Right renal cortex interstitium (tissue), 3 donors: ENCODE results near the gene VASH2. TPM values are rescaled to one million over a fixed set of nuclear protein-coding genes. Genes with fewer than 3 reads are reported as not detected.
"Not testable (repeated sequence)": the region's sequence is repeated elsewhere in the genome, so short reads cannot be mapped to it uniquely, and the experiment has no call there.

Source experiments
- DNase-seq, 3 donors: peaks; one replicate each; pipeline ENCODE4 v3.0.0-alpha.2; 2013; ENCODE audit warnings: low read depth in 3 of 3, low spot score in 2 of 3
- polyA plus RNA-seq, 3 donors: library from polyadenylated mRNA; unstranded; fragments of 120-200 nt; gene quantifications; one replicate each; pipeline ENCODE4 v1.2.1, GENCODE V29; 2013; ENCODE audit not compliant: insufficient read length in 3 of 3

Gene VASH2
- polyA plus RNA-seq, result 10 to 100 TPM; 20.3 to 24.9 (median 23.5) TPM

- DNase-seq, result peak; percentile 80 to 92 (median 83)
Observed at GRCh38 chr1:212950243-212951125, at the start of gene VASH2. Gene VASH2 (plus strand): TSS chr1:212950541. CDS start chr1:212951543, 1,002 bp downstream.

- no peak for DNase-seq
Observed at GRCh38 chr1:212901290-212901689, 49.1 kb upstream of the VASH2 start.

GRCh38 chr1:212902054-212902453 lies 48.3 kb upstream of the VASH2 start:
- DNase-seq, result no peak

GRCh38 chr1:212903664-212904063 lies 46.7 kb upstream of the VASH2 start:
- DNase-seq, result no peak

GRCh38 chr1:212908071-212908470 lies 42.3 kb upstream of the VASH2 start:
- not testable (repeated sequence) for DNase-seq

- DNase-seq, result no peak
Observed at GRCh38 chr1:212908971-212909370, 41.4 kb upstream of the VASH2 start.

- no peak for DNase-seq
Observed at GRCh38 chr1:212909652-212910063, 40.7 kb upstream of the VASH2 start.

- not testable (repeated sequence) for DNase-seq
Observed at GRCh38 chr1:212910213-212910612, 40.1 kb upstream of the VASH2 start.

GRCh38 chr1:212913638-212914037 lies 36.7 kb upstream of the VASH2 start:
- DNase-seq, result not testable (repeated sequence)

- DNase-seq, result not testable (repeated sequence)
Observed at GRCh38 chr1:212914110-212914509, 36.2 kb upstream of the VASH2 start.

- no peak for DNase-seq
Observed at GRCh38 chr1:212914789-212915188, 35.6 kb upstream of the VASH2 start.

- DNase-seq, result peak in 2 of 3 donors; percentile 45 to 47
Observed at GRCh38 chr1:212915245-212916091, 34.9 kb upstream of the VASH2 start.

GRCh38 chr1:212916481-212917133 lies 33.7 kb upstream of the VASH2 start:
- peak in 1 of 3 donors; percentile 41 for DNase-seq

GRCh38 chr1:212917134-212917485 lies 33.2 kb upstream of the VASH2 start:
- DNase-seq, result no peak

- DNase-seq, result no peak
Observed at GRCh38 chr1:212917858-212918257, 32.5 kb upstream of the VASH2 start.

- no peak for DNase-seq
Observed at GRCh38 chr1:212918824-212919223, 31.5 kb upstream of the VASH2 start.

GRCh38 chr1:212920246-212920645 lies 30.1 kb upstream of the VASH2 start:
- DNase-seq, result no peak

- DNase-seq, result no peak
Observed at GRCh38 chr1:212920896-212921295, 29.4 kb upstream of the VASH2 start.

- DNase-seq, result no peak
Observed at GRCh38 chr1:212922016-212922415, 28.3 kb upstream of the VASH2 start.

GRCh38 chr1:212926372-212926771 lies 24.0 kb upstream of the VASH2 start:
- no peak for DNase-seq
